WERI-Rb-1 (cell line): ENCODE data around the gene FBXL14.
A peak's percentile ranks its signal among the peaks of the same experiment; 100 is the strongest.

Experiments used
- DNase-seq: peaks from one replicate; pipeline ENCODE4 v3.0.0-alpha.2; 2020
- H3K27ac ChIP-seq: fragments of 250-450 bp; sonication (Bioruptor Pico); 2 replicates; pipeline ENCODE4 v1.5.1; 2020; ENCODE audit warnings: mild to moderate bottlenecking, moderate library complexity
- H3K27me3 ChIP-seq: fragments of 250-450 bp; sonication (Bioruptor Pico); 2 replicates; pipeline ENCODE4 v1.5.1; 2021; ENCODE audit warnings: mild to moderate bottlenecking, low read depth, moderate library complexity; ENCODE audit not compliant: insufficient read depth, severe bottlenecking
- H3K36me3 ChIP-seq: fragments of 250-450 bp; sonication (Bioruptor Pico); 2 replicates; pipeline ENCODE4 v1.5.1; 2020; ENCODE audit warnings: mild to moderate bottlenecking, moderate library complexity
- H3K4me3 ChIP-seq: 2 replicates; pipeline ENCODE4 v1.5.1; 2011; ENCODE audit warnings: low read depth, mild to moderate bottlenecking, control low read depth, low read length
- H3K9me3 ChIP-seq: fragments of 250-450 bp; sonication (Bioruptor Pico); 2 replicates; pipeline ENCODE4 v1.5.1; 2021; ENCODE audit warnings: mild to moderate bottlenecking, moderate library complexity; ENCODE audit not compliant: severe bottlenecking
- CTCF ChIP-seq: IDR thresholded peaks from 2 replicates; pipeline ENCODE4 v1.5.1; 2011; ENCODE audit warnings: low read depth, mild to moderate bottlenecking, control low read depth, inconsistent platforms, low read length

Gene FBXL14

GRCh38 chr12:1580526-1580925, 13.9 kb downstream of the FBXL14 start:
- no peak overlapping the region for H3K27ac ChIP-seq
- H3K36me3 ChIP-seq, result no peaks in the 10 kb centered on the region
- DNase-seq, result peak; percentile 75
- H3K4me3 ChIP-seq, result no peak overlapping the region; the same call in 1 of the 2 replicates
- peaks cover 11% of the 10 kb centered on the region for H3K27me3 ChIP-seq
- TF ChIP-seq CTCF, result no peak
- no peaks in the 10 kb centered on the region for H3K9me3 ChIP-seq

GRCh38 chr12:1579651-1580435, 14.5 kb downstream of the FBXL14 start:
- no peaks in the 10 kb centered on the region for H3K36me3 ChIP-seq
- no peak for TF ChIP-seq CTCF
- no peaks in the 10 kb centered on the region for H3K9me3 ChIP-seq
- H3K4me3 ChIP-seq, result no peak overlapping the region
- peaks cover 11% of the 10 kb centered on the region for H3K27me3 ChIP-seq
- H3K27ac ChIP-seq, result no peak overlapping the region
- no peak for DNase-seq

- peak; percentile 10 for DNase-seq
- H3K27ac ChIP-seq, result no peak overlapping the region
- H3K4me3 ChIP-seq, result no peak overlapping the region
Measured at GRCh38 chr12:1576410-1577241, 17.8 kb downstream of the FBXL14 start.

GRCh38 chr12:1575408-1576401, 18.7 kb downstream of the FBXL14 start:
- Histone ChIP-seq H3K9me3 (no peaks in the 10 kb centered on the region), H3K36me3 (no peaks in the 10 kb centered on the region), H3K4me3 (no peak overlapping the region), H3K27me3 (peaks cover 3% of the 10 kb centered on the region), H3K27ac (no peak overlapping the region)
- DNase-seq, result no peak
- no peak for TF ChIP-seq CTCF

More at GRCh38 chr12:1576410-1577241, 17.8 kb downstream of the FBXL14 start:
- Histone ChIP-seq H3K9me3 (no peaks in the 10 kb centered on the region), H3K27me3 (peaks cover 7% of the 10 kb centered on the region), H3K36me3 (no peaks in the 10 kb centered on the region)
- no peak for TF ChIP-seq CTCF

- Histone ChIP-seq H3K4me3 (no peak overlapping the region), H3K9me3 (no peaks in the 10 kb centered on the region), H3K27ac (no peak overlapping the region), H3K27me3 (peaks cover 3% of the 10 kb centered on the region), H3K36me3 (no peaks in the 10 kb centered on the region)
- no peak for DNase-seq
- no peak for TF ChIP-seq CTCF
Measured at GRCh38 chr12:1574865-1575259, 19.5 kb downstream of the FBXL14 start.
